BJ (cell line): ENCODE measurements around the gene SNAI3. TPM values are rescaled to one million over a fixed set of nuclear protein-coding genes. Genes with fewer than 3 reads are reported as not detected.

Source experiments
- CTCF ChIA-PET: fragments of 350-600 bp; formaldehyde crosslinking; extraction: SDS; loops from one replicate; lab custom pipeline; 2021; ENCODE audit warnings: antibody characterized with exemption, inconsistent platforms; lab: Yijun Ruan, JAX
- POLR2A ChIA-PET: fragments of 300-600 bp; sonication (Branson Sonifier 250); formaldehyde crosslinking; extraction: SDS; loops from one replicate; lab custom pipeline; 2021; ENCODE audit warnings: antibody characterized with exemption; lab: Charles Lee
- DNase-seq: peaks from one replicate; pipeline ENCODE4 v3.0.0-alpha.2; 2011; ENCODE audit warnings: low read depth
- H3K27me3 ChIP-seq: 2 replicates; pipeline ENCODE4 v1.6.0; 2011; ENCODE audit warnings: low read length; ENCODE audit not compliant: control insufficient read depth, insufficient read depth
- H3K36me3 ChIP-seq: 2 replicates; pipeline ENCODE4 v1.5.1; 2011; ENCODE audit warnings: low read length; ENCODE audit not compliant: control insufficient read depth, insufficient read depth
- H3K4me3 ChIP-seq: 2 replicates; pipeline ENCODE4 v1.5.1; 2011; ENCODE audit warnings: low read depth, mild to moderate bottlenecking, control low read depth, low read length
- CTCF ChIP-seq: IDR thresholded peaks from 2 replicates; pipeline ENCODE4 v1.5.1; 2011; ENCODE audit warnings: low read depth, mild to moderate bottlenecking, control low read depth, inconsistent platforms, low read length, moderate library complexity; ENCODE audit not compliant: insufficient read depth
- polyA plus RNA-seq: library from polyadenylated mRNA; depleted of rRNA; stranded (reverse); fragments of >200 nt; gene quantifications from 2 replicates; pipeline ENCODE4 v1.2.3, GENCODE V29; 2011

The SNAI3 gene
- polyA plus RNA-seq, 1 experiment, result not detected

- ChIA-PET CTCF (no interaction called here), POLR2A (no interaction called here)
- DNase-seq, result no peak
- H3K27me3 ChIP-seq, result no peaks in the 10 kb centered on the region
- H3K4me3 ChIP-seq, result no peak overlapping the region
- peaks cover 35% of the 10 kb centered on the region for H3K36me3 ChIP-seq
- TF ChIP-seq CTCF, result no peak
Measured at GRCh38 chr16:88713054-88713453, 26.7 kb upstream of the SNAI3 start.

GRCh38 chr16:88712362-88712979 is 26.2 kb upstream of the SNAI3 start:
- ChIA-PET CTCF (no interaction called here), POLR2A (no interaction called here)
- no peak for DNase-seq
- no peak for TF ChIP-seq CTCF
- Histone ChIP-seq H3K36me3 (peaks cover 35% of the 10 kb centered on the region), H3K4me3 (no peak overlapping the region), H3K27me3 (no peaks in the 10 kb centered on the region)

GRCh38 chr16:88711750-88712340 is 25.5 kb upstream of the SNAI3 start:
- no peak overlapping the region for H3K4me3 ChIP-seq
- no peaks in the 10 kb centered on the region for H3K27me3 ChIP-seq
- ChIA-PET POLR2A (no interaction called here), CTCF (no interaction called here)
- DNase-seq, result no peak
- peaks cover 32% of the 10 kb centered on the region for H3K36me3 ChIP-seq
- no peak for TF ChIP-seq CTCF

GRCh38 chr16:88710556-88710955 is 24.2 kb upstream of the SNAI3 start:
- ChIA-PET CTCF (no interaction called here), POLR2A (no interaction called here)
- H3K27me3 ChIP-seq, result no peaks in the 10 kb centered on the region
- no peak for TF ChIP-seq CTCF
- H3K4me3 ChIP-seq, result no peak overlapping the region
- H3K36me3 ChIP-seq, result peaks cover 20% of the 10 kb centered on the region
- no peak for DNase-seq

GRCh38 chr16:88706965-88707826 is 20.9 kb upstream of the SNAI3 start:
- DNase-seq, result no peak
- H3K36me3 ChIP-seq, result peaks cover 5% of the 10 kb centered on the region; the same call in 1 of the 2 replicates
- H3K27me3 ChIP-seq, result no peaks in the 10 kb centered on the region
- TF ChIP-seq CTCF, result no peak
- CTCF ChIA-PET, result interaction anchor here (1.2 to 1.4 kb wide), 4 partner anchors 10 to 38 kb away, joined by 3 to 4 read pairs (median 4); no protein-coding TSS in a partner anchor
- POLR2A ChIA-PET, result no interaction called here
- H3K4me3 ChIP-seq, result peak overlapping the region; percentile 95
